A549 treated with dexamethasone at 1 μM for 4 hours (cell line): ENCODE data around the gene SCN5A. TPM values are rescaled to one million over a fixed set of nuclear protein-coding genes. Genes with fewer than 3 reads are reported as not detected.

Experiments used
- total RNA-seq: library from RNA; stranded (reverse); fragments of 200-300 nt; extraction: Qiagen RNA extraction; gene quantifications from 5 replicates; pipeline ENCODE4 v1.2.3, GENCODE V29; 2022

Gene SCN5A
- 0.40 to 0.86 TPM (median 0.62 TPM) in 5 replicates for total RNA-seq

DNA sequence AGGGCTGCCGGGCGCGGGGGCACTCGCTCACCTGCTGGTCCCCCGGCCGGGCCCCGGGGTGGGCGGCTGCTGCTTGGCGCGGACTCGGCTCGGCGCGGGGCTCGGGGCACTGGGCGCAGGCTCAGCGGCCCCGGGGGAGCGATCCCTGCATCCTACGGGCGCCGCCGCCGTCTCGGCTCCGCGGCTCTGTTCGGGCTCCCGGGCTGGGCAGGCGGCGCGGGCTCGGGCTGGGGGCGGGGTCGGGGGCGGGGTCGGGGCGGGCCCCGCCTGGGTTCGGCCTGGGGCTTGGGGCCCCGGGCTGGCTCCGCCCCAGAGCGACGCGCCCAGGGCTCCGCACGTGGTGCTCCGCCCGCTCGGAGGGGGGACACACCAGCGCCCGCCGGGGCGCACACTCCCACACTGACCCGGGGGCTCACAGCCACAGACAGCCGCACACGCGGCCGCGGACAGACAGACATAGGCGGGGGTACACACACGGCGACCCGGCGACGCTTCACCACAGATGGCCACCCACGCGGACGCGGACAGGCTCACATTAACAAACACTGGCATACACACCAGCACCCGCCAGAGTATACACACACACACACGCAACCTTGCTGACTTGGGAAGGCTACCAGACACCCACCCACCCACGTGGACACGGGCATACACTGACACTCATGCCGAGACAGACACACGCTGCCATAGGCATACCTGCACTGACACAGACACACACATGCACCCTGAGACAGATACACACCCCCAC, at the start of gene SCN5A:
SCN5A (minus strand) TSS at position 188 of the 748 bp plus-strand sequence. CDS start 16,380 bp downstream, outside the sequence.

Other genes with a start within 250 kb of the SCN5A start
- gene ACVR2B, start 195.8 kb downstream of the SCN5A start, total RNA-seq, result 1.4 to 3.4 TPM (median 2.8 TPM) in 5 replicates
- 8.6 to 19.3 TPM (median 10.4 TPM) in 5 replicates for gene EXOG, start 153.3 kb downstream of the SCN5A start, total RNA-seq
- gene SCN10A, start 166.5 kb upstream of the SCN5A start, total RNA-seq, result 0.01 to 0.02 TPM in 2 of 5 replicates, not detected in the others